Astrocyte of the cerebellum (primary cell): ENCODE data around the gene DYNC2I2.

Experiments used
- DNase-seq: peaks from one replicate; pipeline ENCODE4 v3.0.0-alpha.2; 2011; ENCODE audit warnings: low read depth
- H3K4me3 ChIP-seq: 2 replicates; pipeline ENCODE4 v1.5.1; 2011; ENCODE audit warnings: mild to moderate bottlenecking, low read depth, low read length, moderate library complexity
- CTCF ChIP-seq: IDR thresholded peaks from 2 replicates; pipeline ENCODE4 v1.5.1; 2012; ENCODE audit warnings: low read length, low read depth, moderate library complexity, mild to moderate bottlenecking; ENCODE audit errors: missing control alignments
- in situ Hi-C: cut with HindIII; loops from 2 replicates; pipeline ENCODE4 v1.10.0; 2017; ENCODE audit warnings: low sequenced_read_pairs

DYNC2I2 gene

GRCh38 chr9:128610897-128611296 lies 45.8 kb downstream of the DYNC2I2 start:
- in situ Hi-C loops, result no loop called here

GRCh38 chr9:128607642-128608350 lies 48.9 kb downstream of the DYNC2I2 start:
- peak; percentile 16 for DNase-seq
- no peak for TF ChIP-seq CTCF
- H3K4me3 ChIP-seq, result no peak overlapping the region
- in situ Hi-C loops, result no loop called here

More at GRCh38 chr9:128610897-128611296, 45.8 kb downstream of the DYNC2I2 start:
- no peak for DNase-seq
- TF ChIP-seq CTCF, result no peak
- H3K4me3 ChIP-seq, result no peak overlapping the region

GRCh38 chr9:128603697-128604096 lies 53.0 kb downstream of the DYNC2I2 start:
- in situ Hi-C loops, result no loop called here
- no peak for DNase-seq
- TF ChIP-seq CTCF, result no peak
- no peak overlapping the region for H3K4me3 ChIP-seq

GRCh38 chr9:128600099-128600498 lies 56.5 kb downstream of the DYNC2I2 start:
- no peak for DNase-seq
- H3K4me3 ChIP-seq, result no peak overlapping the region
- in situ Hi-C loops, result no loop called here
- no peak for TF ChIP-seq CTCF

GRCh38 chr9:128595471-128595870 lies 61.2 kb downstream of the DYNC2I2 start:
- in situ Hi-C loops, result no loop called here
- no peak overlapping the region for H3K4me3 ChIP-seq
- TF ChIP-seq CTCF, result no peak
- no peak for DNase-seq

GRCh38 chr9:128593856-128594255 lies 62.8 kb downstream of the DYNC2I2 start:
- DNase-seq, result no peak
- H3K4me3 ChIP-seq, result no peak overlapping the region
- no peak for TF ChIP-seq CTCF
- in situ Hi-C loops, result no loop called here
